ENCODE results near the gene SCN2A.

Gene SCN2A

GRCh38 chr2:165238295-165238694, 919 bp upstream of the SCN2A start:
- Histone ChIP-seq H3K4me1 (ENCODE audit: control insufficient read depth in 1 of 2, insufficient read depth in 1 of 2, low read depth in 1 of 2, low read length in 1 of 2) (no peaks in the 10 kb centered on the region), H3K27ac (no peak overlapping the region), H3K36me3 (no peaks in the 10 kb centered on the region), H3K4me3 (ENCODE audit: low read depth in 1 of 2, low read length in 1 of 2) (no peak overlapping the region), H3K27me3 (no peaks in the 10 kb centered on the region), H3K9me3 (no peaks in the 10 kb centered on the region)
- no peak for TF ChIP-seq CTCF (IDR thresholded peaks at IDR 0.05)

GRCh38 chr2:165239856-165240515, 772 bp downstream of the SCN2A start:
- TF ChIP-seq CTCF (IDR thresholded peaks at IDR 0.05) = no peak

GRCh38 chr2:165240916-165241315, 1.7 kb downstream of the SCN2A start:
- H3K36me3 ChIP-seq = no peaks in the 10 kb centered on the region
- no peaks in the 10 kb centered on the region for H3K4me1 ChIP-seq (ENCODE audit: control insufficient read depth in 1 of 2, insufficient read depth in 1 of 2, low read depth in 1 of 2, low read length in 1 of 2)
- no peak for TF ChIP-seq CTCF (IDR thresholded peaks at IDR 0.05)
- no peak overlapping the region for H3K4me3 ChIP-seq (ENCODE audit: low read depth in 1 of 2, low read length in 1 of 2)
- H3K27ac ChIP-seq = no peak overlapping the region
- no peaks in the 10 kb centered on the region for H3K27me3 ChIP-seq
- H3K9me3 ChIP-seq = no peaks in the 10 kb centered on the region

More at GRCh38 chr2:165239856-165240515, 772 bp downstream of the SCN2A start:
- H3K9me3 ChIP-seq = no peaks in the 10 kb centered on the region
- H3K27me3 ChIP-seq = no peaks in the 10 kb centered on the region
- no peaks in the 10 kb centered on the region for H3K36me3 ChIP-seq
- H3K27ac ChIP-seq = no peak overlapping the region
- no peak overlapping the region for H3K4me3 ChIP-seq (ENCODE audit: low read depth in 1 of 2, low read length in 1 of 2)
- no peaks in the 10 kb centered on the region for H3K4me1 ChIP-seq (ENCODE audit: control insufficient read depth in 1 of 2, insufficient read depth in 1 of 2, low read depth in 1 of 2, low read length in 1 of 2)

- H3K9me3 ChIP-seq = no peaks in the 10 kb centered on the region
- no peak overlapping the region for H3K27ac ChIP-seq
- TF ChIP-seq CTCF (IDR thresholded peaks at IDR 0.05) = no peak
- no peaks in the 10 kb centered on the region for H3K4me1 ChIP-seq (ENCODE audit: control insufficient read depth in 1 of 2, insufficient read depth in 1 of 2, low read depth in 1 of 2, low read length in 1 of 2)
- H3K36me3 ChIP-seq = no peaks in the 10 kb centered on the region
- no peak overlapping the region for H3K4me3 ChIP-seq (ENCODE audit: low read depth in 1 of 2, low read length in 1 of 2)
- H3K27me3 ChIP-seq = no peaks in the 10 kb centered on the region
Observed at GRCh38 chr2:165245081-165245793, 6.0 kb downstream of the SCN2A start.

GRCh38 chr2:165248238-165248637, 9.0 kb downstream of the SCN2A start:
- Histone ChIP-seq H3K9me3 (no peaks in the 10 kb centered on the region), H3K27me3 (no peaks in the 10 kb centered on the region), H3K27ac (no peak overlapping the region), H3K36me3 (no peaks in the 10 kb centered on the region), H3K4me3 (ENCODE audit: low read depth in 1 of 2, low read length in 1 of 2) (no peak overlapping the region), H3K4me1 (ENCODE audit: control insufficient read depth in 1 of 2, insufficient read depth in 1 of 2, low read depth in 1 of 2, low read length in 1 of 2) (no peaks in the 10 kb centered on the region)
- TF ChIP-seq CTCF (IDR thresholded peaks at IDR 0.05) = no peak

All from neutrophil (primary cell).